ENCODE data around the gene DTHD1.

The DTHD1 gene

GRCh38 chr4:36391411-36391810 lies 110.0 kb downstream of the DTHD1 start:
- H3K27ac ChIP-seq, result no peak overlapping the region
- no peak for TF ChIP-seq CTCF (conservative IDR thresholded peaks at IDR 0.05; ENCODE audit: low read depth)
- CTCF ChIA-PET, result interaction anchor here (0.5 kb wide), 1 partner anchor 998 kb away, joined by 5 read pairs; no protein-coding TSS in a partner anchor
- POLR2A ChIA-PET (ENCODE audit: low non-redundant PET), result no interaction called here
- no peak for DNase-seq (ENCODE audit: low spot score)

- CTCF ChIA-PET, result no interaction called here
- DNase-seq (ENCODE audit: low spot score), result peak; percentile 28
- no peak for TF ChIP-seq CTCF (conservative IDR thresholded peaks at IDR 0.05; ENCODE audit: low read depth)
- POLR2A ChIA-PET (ENCODE audit: low non-redundant PET), result no interaction called here
- H3K27ac ChIP-seq, result no peak overlapping the region
Measured at GRCh38 chr4:36392024-36392423, 110.6 kb downstream of the DTHD1 start.

- CTCF ChIA-PET, result interaction anchor here (0.6 kb wide), 1 partner anchor 519 kb away, joined by 5 read pairs; no protein-coding TSS in a partner anchor
- H3K27ac ChIP-seq, result no peak overlapping the region
- DNase-seq (ENCODE audit: low spot score), result no peak
- POLR2A ChIA-PET (ENCODE audit: low non-redundant PET), result no interaction called here
- TF ChIP-seq CTCF (conservative IDR thresholded peaks at IDR 0.05; ENCODE audit: low read depth), result no peak
Measured at GRCh38 chr4:36392916-36393315, 111.5 kb downstream of the DTHD1 start.

Measured in RWPE1 (cell line).